Measurements from ENCODE around the gene CMIP.

The CMIP gene

DNA sequence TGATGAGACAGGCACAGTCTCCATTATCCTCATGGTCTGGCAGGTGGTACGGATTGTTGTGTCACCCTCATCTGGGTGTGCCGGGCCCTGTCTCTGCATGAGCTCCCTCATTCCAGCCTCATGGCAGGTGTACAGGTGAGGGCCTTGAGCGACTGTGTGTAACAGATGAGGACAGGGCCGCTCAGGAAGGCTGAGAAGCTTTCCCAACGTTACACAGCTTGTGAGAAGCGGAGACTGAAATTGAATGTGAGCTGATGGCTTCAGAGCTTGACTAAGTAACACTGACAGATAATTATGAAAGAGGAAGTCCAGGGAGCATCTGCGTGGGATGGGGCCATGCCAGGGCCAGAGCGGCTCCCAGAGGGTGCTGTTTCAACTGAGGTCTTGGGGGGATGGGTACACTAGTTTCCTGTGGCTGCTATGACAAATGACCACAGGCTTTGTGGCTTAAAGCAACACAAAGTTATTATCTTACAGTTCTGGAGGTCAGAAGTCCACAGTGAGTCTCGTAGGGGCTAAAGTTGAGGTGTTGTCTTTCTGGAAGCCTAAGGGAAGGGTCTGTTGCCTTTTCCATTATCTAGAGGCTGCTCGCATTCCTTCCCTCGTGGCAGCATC lies 36.7 kb downstream of the CMIP start:
- Histone ChIP-seq H3K4me3 (ENCODE audit: control insufficient read depth in 1 of 7, extremely low read depth in 1 of 7, insufficient read depth in 4 of 7, low read depth in 2 of 7, low read length in 6 of 7) (peak overlapping the region in 2 of 7 experiments; percentile 11 to 19), H3K4me1 (ENCODE audit: control extremely low read depth in 1 of 4, control insufficient read depth in 4 of 4, insufficient read depth in 4 of 4, low read length in 3 of 4) (peaks cover 34 to 90% (median 60%) of the 10 kb centered on the region in 4 experiments), H3K27me3 (replicated peaks in 2 of 5; ENCODE audit: control insufficient read depth in 4 of 5, insufficient read depth in 5 of 5, low read length in 4 of 5) (no peaks in the 10 kb centered on the region), H3K36me3 (ENCODE audit: control insufficient read depth in 4 of 4, insufficient read depth in 4 of 4, low read length in 3 of 4) (peaks cover 0 to 6% (median under 1%) of the 10 kb centered on the region in 4 experiments), H3K27ac (ENCODE audit: insufficient read depth in 1 of 2, low read depth in 1 of 2, low read length in 2 of 2, poor library complexity in 1 of 2, severe bottlenecking in 2 of 2) (peak overlapping the region in 1 of 2 experiments; percentile 68), H3K9me3 (ENCODE audit: control extremely low read depth in 1 of 5, control insufficient read depth in 4 of 5, insufficient read depth in 2 of 5, low read depth in 1 of 5, low read length in 4 of 5) (no peaks in the 10 kb centered on the region)
- CTCF ChIA-PET, result interaction anchor here (0.9 to 6.5 kb wide), 10 partner anchors 8 to 52 kb away, joined by 3 to 59 read pairs (median 4); no protein-coding TSS in a partner anchor
- peak; percentile 58 to 87 (median 83) for DNase-seq
- 61% methylated on average over 9 of the region's 11 CpGs for WGBS (ENCODE audit: insufficient coverage)
- POLR2A ChIA-PET, result interaction anchor here (0.6 to 1.4 kb wide), 3 partner anchors 11 to 27 kb away, joined by 3 read pairs; no protein-coding TSS in a partner anchor

DNA sequence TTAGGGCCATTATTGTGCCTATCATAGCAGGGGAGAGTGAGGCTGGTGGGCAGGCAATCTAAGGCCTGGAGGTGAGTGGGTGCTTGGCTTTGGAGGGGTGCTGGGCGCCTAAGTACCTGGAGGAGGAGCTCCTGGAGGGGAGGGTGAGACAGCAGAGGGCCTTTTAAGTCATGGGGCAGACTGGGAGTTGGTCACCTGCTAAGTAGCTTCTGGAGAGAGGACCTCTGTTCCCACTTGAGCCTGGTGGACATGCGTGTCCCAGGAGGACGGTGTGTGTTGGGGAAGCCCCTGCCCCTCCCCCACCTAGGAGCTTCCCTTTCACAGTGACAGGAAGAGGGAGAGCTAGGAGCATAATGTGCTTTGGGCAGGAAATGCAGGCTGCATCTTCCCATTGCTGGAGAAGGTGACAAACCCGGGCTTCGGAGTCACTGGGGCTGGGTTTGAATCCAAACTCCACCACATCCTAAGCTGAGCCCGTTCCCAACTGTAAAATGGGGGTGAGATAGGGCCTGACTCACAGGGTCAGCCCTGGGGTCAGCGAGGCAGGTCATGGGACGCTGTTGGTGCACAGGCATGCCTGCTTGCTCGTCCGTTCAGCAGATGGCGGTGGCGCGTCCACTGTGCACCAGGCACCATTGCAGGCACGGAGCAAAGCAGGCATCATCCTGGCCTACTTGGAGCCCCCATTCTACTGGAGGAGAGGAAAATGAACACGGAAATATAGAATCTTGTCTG lies 37.9 kb downstream of the CMIP start:
- H3K27me3 ChIP-seq (replicated peaks in 2 of 5; ENCODE audit: control insufficient read depth in 4 of 5, insufficient read depth in 5 of 5, low read length in 4 of 5), result no peaks in the 10 kb centered on the region
- DNase-seq, result no peak
- 92% methylated on average over 14 of the region's 15 CpGs for WGBS (ENCODE audit: insufficient coverage)
- peak overlapping the region in 1 of 2 experiments; percentile 51 for H3K27ac ChIP-seq (ENCODE audit: insufficient read depth in 1 of 2, low read depth in 1 of 2, low read length in 2 of 2, poor library complexity in 1 of 2, severe bottlenecking in 2 of 2)
- H3K4me3 ChIP-seq (ENCODE audit: control insufficient read depth in 1 of 7, extremely low read depth in 1 of 7, insufficient read depth in 4 of 7, low read depth in 2 of 7, low read length in 6 of 7), result no peak overlapping the region
- no peaks in the 10 kb centered on the region for H3K9me3 ChIP-seq (ENCODE audit: control extremely low read depth in 1 of 5, control insufficient read depth in 4 of 5, insufficient read depth in 2 of 5, low read depth in 1 of 5, low read length in 4 of 5)
- peaks cover 28 to 83% (median 57%) of the 10 kb centered on the region in 4 experiments for H3K4me1 ChIP-seq (ENCODE audit: control extremely low read depth in 1 of 4, control insufficient read depth in 4 of 4, insufficient read depth in 4 of 4, low read length in 3 of 4)
- H3K36me3 ChIP-seq (ENCODE audit: control insufficient read depth in 4 of 4, insufficient read depth in 4 of 4, low read length in 3 of 4), result peaks cover 0 to 3% (median 1%) of the 10 kb centered on the region in 4 experiments
- ChIA-PET CTCF (interaction anchor here (0.8 to 6.5 kb wide), 7 partner anchors 9 to 78 kb away, joined by 3 to 59 read pairs (median 5); no protein-coding TSS in a partner anchor), POLR2A (interaction anchor here (1.0 to 1.4 kb wide), 2 partner anchors 13 kb away, joined by 3 read pairs; no protein-coding TSS in a partner anchor)

DNA sequence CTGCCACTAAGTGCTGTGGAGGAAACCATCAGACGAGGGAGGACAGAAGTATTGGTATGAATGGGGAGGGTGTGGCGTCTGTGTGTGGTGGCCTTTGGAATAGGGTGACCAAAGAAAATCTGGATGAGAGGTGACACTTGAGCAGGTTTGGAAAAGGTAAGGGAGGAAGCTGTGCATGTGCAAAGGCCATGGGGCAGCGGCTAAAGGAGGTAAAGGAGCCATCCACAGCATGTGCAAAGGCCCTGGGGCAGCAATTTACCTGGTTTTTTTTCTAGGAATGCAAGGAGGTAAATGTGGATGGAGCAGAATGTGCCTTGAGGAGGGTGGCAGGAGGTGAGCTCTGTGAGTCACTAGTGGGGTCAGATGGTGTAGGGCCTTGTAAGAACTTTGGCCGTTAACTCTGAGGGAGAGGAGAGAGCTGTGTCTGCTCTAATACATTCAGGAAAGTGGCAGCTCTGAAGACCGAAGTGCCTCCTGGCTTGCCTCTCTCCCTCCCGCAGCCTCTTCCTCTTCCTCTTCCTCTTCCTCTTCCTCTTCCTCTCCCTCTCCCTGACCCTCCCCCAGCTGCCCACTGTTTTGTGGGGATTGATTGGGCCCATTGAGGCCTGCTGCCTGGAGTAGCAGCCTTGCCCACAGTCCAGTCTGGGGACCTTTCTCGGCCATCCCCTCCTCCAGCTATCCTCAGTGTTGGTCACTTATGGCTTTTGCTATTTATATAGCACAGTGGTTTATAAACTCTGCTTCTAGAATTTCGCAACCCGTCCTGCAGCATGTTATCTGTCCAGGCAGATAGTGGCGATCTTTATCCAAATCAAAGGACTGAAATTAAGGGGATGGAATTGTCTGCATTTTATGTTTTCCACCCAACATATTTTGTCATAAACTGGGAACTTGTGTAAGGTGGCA lies 38.7 kb downstream of the CMIP start:
- CTCF ChIA-PET, result interaction anchor here (0.9 to 6.5 kb wide), 7 partner anchors 11 to 79 kb away, joined by 3 to 59 read pairs (median 5); no protein-coding TSS in a partner anchor
- Histone ChIP-seq H3K9me3 (ENCODE audit: control extremely low read depth in 1 of 5, control insufficient read depth in 4 of 5, insufficient read depth in 2 of 5, low read depth in 1 of 5, low read length in 4 of 5) (no peaks in the 10 kb centered on the region), H3K4me3 (ENCODE audit: control insufficient read depth in 1 of 7, extremely low read depth in 1 of 7, insufficient read depth in 4 of 7, low read depth in 2 of 7, low read length in 6 of 7) (no peak overlapping the region), H3K36me3 (ENCODE audit: control insufficient read depth in 4 of 4, insufficient read depth in 4 of 4, low read length in 3 of 4) (peaks cover 0 to 3% (median 1%) of the 10 kb centered on the region in 4 experiments), H3K4me1 (ENCODE audit: control extremely low read depth in 1 of 4, control insufficient read depth in 4 of 4, insufficient read depth in 4 of 4, low read length in 3 of 4) (peaks cover 21 to 78% (median 51%) of the 10 kb centered on the region in 4 experiments), H3K27me3 (replicated peaks in 2 of 5; ENCODE audit: control insufficient read depth in 4 of 5, insufficient read depth in 5 of 5, low read length in 4 of 5) (no peaks in the 10 kb centered on the region), H3K27ac (ENCODE audit: insufficient read depth in 1 of 2, low read depth in 1 of 2, low read length in 2 of 2, poor library complexity in 1 of 2, severe bottlenecking in 2 of 2) (no peak overlapping the region)
- POLR2A ChIA-PET, result no interaction called here
- 79% methylated on average over 6 of the region's 10 CpGs for WGBS (ENCODE audit: insufficient coverage)
- DNase-seq, result no peak

DNA sequence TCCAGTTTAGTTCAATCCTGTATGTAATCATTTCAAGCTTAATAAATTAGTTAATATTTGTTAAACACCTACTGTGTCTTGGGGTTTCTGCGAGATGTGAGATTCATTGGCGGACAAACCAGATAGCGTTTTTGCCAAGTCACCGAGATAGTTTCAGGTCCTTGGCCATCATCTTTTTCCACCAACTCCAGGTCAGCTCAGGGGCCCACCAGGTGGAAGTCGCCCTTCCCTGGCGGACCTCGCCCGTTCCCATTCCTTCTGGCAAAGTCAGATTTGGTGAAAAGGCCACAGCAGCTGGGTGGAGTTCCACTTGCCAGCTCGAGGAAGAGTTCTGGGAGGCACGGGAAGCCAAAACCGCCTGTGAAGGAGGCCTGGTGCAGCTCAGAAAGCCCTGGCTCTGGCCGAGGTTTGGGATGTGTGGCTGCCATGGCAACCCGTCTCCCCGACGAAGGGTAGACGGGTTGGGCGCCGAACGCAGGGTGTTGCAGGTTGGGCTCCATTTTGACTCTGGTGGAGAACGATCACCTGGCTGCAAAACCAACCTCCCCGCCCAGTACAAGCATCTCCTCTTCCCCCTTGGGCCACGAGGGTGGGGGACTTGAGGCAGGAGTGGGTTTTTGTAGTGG lies 39.5 kb downstream of the CMIP start:
- peaks cover 21 to 74% (median 43%) of the 10 kb centered on the region in 4 experiments for H3K4me1 ChIP-seq (ENCODE audit: control extremely low read depth in 1 of 4, control insufficient read depth in 4 of 4, insufficient read depth in 4 of 4, low read length in 3 of 4)
- POLR2A ChIA-PET, result no interaction called here

DNA sequence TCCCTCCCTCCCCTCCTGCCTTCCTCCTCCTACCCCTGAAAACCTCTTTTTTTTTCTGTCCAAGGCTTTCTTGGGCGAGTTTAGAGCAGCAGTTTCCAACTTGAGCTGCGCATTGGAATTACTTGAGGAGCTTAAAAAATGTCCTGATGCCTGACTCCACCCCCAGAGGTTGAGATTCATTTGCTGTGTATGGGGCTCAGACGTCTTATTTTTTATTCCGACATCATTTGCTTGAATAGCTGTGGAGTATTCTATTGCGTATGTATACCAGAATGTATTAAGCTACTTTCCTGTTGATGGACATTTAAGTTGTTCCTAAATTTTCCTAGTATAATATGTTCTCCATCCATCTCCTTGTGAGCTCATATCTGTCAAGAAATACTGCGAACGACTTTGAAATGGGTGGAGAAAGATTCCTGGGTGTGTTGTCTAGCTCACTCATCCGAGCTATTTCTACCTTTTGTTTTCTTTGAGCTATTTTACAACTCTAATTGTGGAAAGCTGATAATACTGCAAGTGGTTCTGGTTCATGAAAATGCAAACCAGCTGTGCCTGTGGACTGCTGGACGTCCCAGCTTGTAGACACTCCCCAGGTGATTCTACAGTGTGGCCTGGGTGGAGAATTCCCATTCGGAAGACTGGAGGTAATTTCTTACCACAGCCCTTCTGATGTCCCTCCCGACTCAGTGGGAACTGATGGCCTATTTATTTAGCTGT lies 40.5 kb downstream of the CMIP start:
- POLR2A ChIA-PET, result no interaction called here
- DNase-seq, result no peak
- Histone ChIP-seq H3K27me3 (replicated peaks in 2 of 5; ENCODE audit: control insufficient read depth in 4 of 5, insufficient read depth in 5 of 5, low read length in 4 of 5) (no peaks in the 10 kb centered on the region), H3K4me1 (ENCODE audit: control extremely low read depth in 1 of 4, control insufficient read depth in 4 of 4, insufficient read depth in 4 of 4, low read length in 3 of 4) (peaks cover 11 to 66% (median 33%) of the 10 kb centered on the region in 4 experiments), H3K9me3 (ENCODE audit: control extremely low read depth in 1 of 5, control insufficient read depth in 4 of 5, insufficient read depth in 2 of 5, low read depth in 1 of 5, low read length in 4 of 5) (no peaks in the 10 kb centered on the region), H3K27ac (ENCODE audit: insufficient read depth in 1 of 2, low read depth in 1 of 2, low read length in 2 of 2, poor library complexity in 1 of 2, severe bottlenecking in 2 of 2) (no peak overlapping the region), H3K36me3 (ENCODE audit: control insufficient read depth in 4 of 4, insufficient read depth in 4 of 4, low read length in 3 of 4) (peaks cover 0 to 4% (median 3%) of the 10 kb centered on the region in 4 experiments), H3K4me3 (ENCODE audit: control insufficient read depth in 1 of 7, extremely low read depth in 1 of 7, insufficient read depth in 4 of 7, low read depth in 2 of 7, low read length in 6 of 7) (no peak overlapping the region)
- 100% methylated on average over 5 of the region's 11 CpGs for WGBS (ENCODE audit: insufficient coverage)
- CTCF ChIA-PET, result interaction anchor here (0.9 to 4.6 kb wide), 5 partner anchors 11 to 27 kb away, joined by 3 to 35 read pairs (median 3); no protein-coding TSS in a partner anchor

More for the DNA sequence above, 39.5 kb downstream of the CMIP start:
- CTCF ChIA-PET, result interaction anchor here (0.9 to 4.6 kb wide), 6 partner anchors 11 to 55 kb away, joined by 3 to 35 read pairs (median 4); no protein-coding TSS in a partner anchor
- Histone ChIP-seq H3K9me3 (ENCODE audit: control extremely low read depth in 1 of 5, control insufficient read depth in 4 of 5, insufficient read depth in 2 of 5, low read depth in 1 of 5, low read length in 4 of 5) (no peaks in the 10 kb centered on the region), H3K27ac (ENCODE audit: insufficient read depth in 1 of 2, low read depth in 1 of 2, low read length in 2 of 2, poor library complexity in 1 of 2, severe bottlenecking in 2 of 2) (no peak overlapping the region), H3K4me3 (ENCODE audit: control insufficient read depth in 1 of 7, extremely low read depth in 1 of 7, insufficient read depth in 4 of 7, low read depth in 2 of 7, low read length in 6 of 7) (no peak overlapping the region), H3K36me3 (ENCODE audit: control insufficient read depth in 4 of 4, insufficient read depth in 4 of 4, low read length in 3 of 4) (peaks cover 0 to 4% (median 3%) of the 10 kb centered on the region in 4 experiments), H3K27me3 (replicated peaks in 2 of 5; ENCODE audit: control insufficient read depth in 4 of 5, insufficient read depth in 5 of 5, low read length in 4 of 5) (no peaks in the 10 kb centered on the region)
- no peak for DNase-seq
- WGBS (ENCODE audit: insufficient coverage), result 96% methylated on average over 19 of the region's 22 CpGs

Data from common myeloid progenitor, CD34-positive (primary cell).